Tibial artery (tissue), 4 donors: ENCODE measurements around the gene NPEPL1.

Source experiments
- DNase-seq, 2 donors: peaks; one replicate each; pipeline ENCODE4 v3.0.0-alpha.2; 2019
- H3K27ac ChIP-seq, 2 donors: fragments of 200-600 bp; sonication (generic) in 1 of 2; 1 replicate in 1 of 2; 2 replicates in 1 of 2; pipeline ENCODE4 v1.5.1; 2018 to 2019; ENCODE audit warnings: mild to moderate bottlenecking in 1 of 2
- H3K27me3 ChIP-seq, 2 donors: fragments of 200-600 bp; sonication (generic) in 1 of 2; one replicate each; pipeline versions ENCODE4 v1.5.1 to v1.6.0; 2016 to 2019
- H3K36me3 ChIP-seq, 3 donors: fragments of 200-600 bp; sonication (generic) in 2 of 3; one replicate each; pipeline ENCODE4 v1.5.1; 2016 to 2019; ENCODE audit warnings: mild to moderate bottlenecking in 2 of 3
- H3K4me1 ChIP-seq, 4 donors: fragments of 200-600 bp; sonication (generic) in 2 of 4; 1 replicate in 3 of 4; 2 replicates in 1 of 4; pipeline ENCODE4 v1.5.1; 2016 to 2019
- H3K4me3 ChIP-seq, 2 donors: fragments of 200-600 bp; sonication (generic) in 1 of 2; 1 replicate in 1 of 2; 2 replicates in 1 of 2; pipeline ENCODE4 v1.5.1; 2018 to 2019; ENCODE audit warnings: mild to moderate bottlenecking in 2 of 2
- H3K9me3 ChIP-seq, 3 donors: fragments of 200-600 bp; sonication (generic) in 1 of 3; one replicate each; pipeline ENCODE4 v1.5.1; 2016 to 2019
- intact Hi-C: fragments of 100-400 bp; cut with DNase I; formaldehyde crosslinking; loops from one replicate; pipeline ENCODE4 v1.15.0; 2023; ENCODE audit warnings: low total_unique reads
- TF ChIP-seq, protein P1 (sequence below), 2 experiments: fragments of 200-600 bp in 1 of 2; fragments of 450-650 bp in 1 of 2; IDR thresholded peaks; one replicate each; pipeline ENCODE4 v1.5.1; 2017 to 2019; ENCODE audit warnings: antibody characterized with exemption in 2 of 2, mild to moderate bottlenecking in 1 of 2, moderate library complexity in 1 of 2

Gene NPEPL1

DNA sequence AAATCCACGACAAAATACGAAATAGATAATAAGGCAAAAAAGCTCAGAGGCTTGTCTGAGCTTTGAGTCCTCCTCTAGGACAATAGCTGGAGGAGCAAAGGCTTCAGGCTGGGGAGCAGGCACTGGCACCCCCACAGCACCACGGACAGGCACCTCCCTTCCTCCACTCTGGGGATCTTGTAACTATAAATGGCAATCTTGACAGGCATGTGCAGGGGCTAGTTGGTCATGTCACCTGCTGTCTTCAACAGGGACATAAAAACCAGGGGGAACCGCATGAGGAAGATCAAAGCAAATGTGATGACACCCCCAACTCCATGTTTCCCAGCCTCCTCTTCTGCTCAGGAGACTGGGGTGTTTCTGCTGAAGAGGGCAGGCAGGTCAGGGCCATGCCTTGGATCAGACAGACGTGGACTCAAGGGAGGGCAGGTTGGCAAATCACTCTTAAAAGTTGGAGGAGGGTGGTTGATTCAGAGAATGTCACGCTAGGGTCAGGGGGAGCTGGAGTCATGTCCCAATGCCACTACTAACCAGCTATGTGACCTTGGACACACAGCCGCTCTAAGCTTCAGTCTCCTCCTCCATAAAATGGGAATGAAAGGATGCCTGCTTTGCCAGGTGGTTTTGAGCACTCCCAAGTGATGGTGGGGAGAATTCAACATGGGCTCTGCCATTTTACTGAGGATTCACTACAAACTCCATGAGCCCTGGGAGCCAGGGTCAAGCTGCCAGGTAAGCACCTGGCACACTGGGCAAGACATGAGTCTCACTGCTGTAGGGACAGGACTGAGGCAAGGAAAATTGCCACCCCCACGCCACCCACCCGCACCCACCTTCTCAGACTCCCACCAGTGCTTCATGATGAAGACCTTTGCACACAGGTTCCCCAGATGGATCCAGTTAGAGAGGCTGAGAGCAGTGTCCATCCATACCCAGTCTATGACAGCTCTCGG, 48.0 kb downstream of the NPEPL1 start:
- Histone ChIP-seq H3K27me3 (peaks cover 0 to 35% of the 10 kb centered on the region in 2 donors), H3K36me3 (no peaks in the 10 kb centered on the region), H3K27ac (no peak overlapping the region), H3K4me1 (no peaks in the 10 kb centered on the region), H3K4me3 (no peak overlapping the region), H3K9me3 (no peaks in the 10 kb centered on the region)
- TF ChIP-seq, protein P1, sequence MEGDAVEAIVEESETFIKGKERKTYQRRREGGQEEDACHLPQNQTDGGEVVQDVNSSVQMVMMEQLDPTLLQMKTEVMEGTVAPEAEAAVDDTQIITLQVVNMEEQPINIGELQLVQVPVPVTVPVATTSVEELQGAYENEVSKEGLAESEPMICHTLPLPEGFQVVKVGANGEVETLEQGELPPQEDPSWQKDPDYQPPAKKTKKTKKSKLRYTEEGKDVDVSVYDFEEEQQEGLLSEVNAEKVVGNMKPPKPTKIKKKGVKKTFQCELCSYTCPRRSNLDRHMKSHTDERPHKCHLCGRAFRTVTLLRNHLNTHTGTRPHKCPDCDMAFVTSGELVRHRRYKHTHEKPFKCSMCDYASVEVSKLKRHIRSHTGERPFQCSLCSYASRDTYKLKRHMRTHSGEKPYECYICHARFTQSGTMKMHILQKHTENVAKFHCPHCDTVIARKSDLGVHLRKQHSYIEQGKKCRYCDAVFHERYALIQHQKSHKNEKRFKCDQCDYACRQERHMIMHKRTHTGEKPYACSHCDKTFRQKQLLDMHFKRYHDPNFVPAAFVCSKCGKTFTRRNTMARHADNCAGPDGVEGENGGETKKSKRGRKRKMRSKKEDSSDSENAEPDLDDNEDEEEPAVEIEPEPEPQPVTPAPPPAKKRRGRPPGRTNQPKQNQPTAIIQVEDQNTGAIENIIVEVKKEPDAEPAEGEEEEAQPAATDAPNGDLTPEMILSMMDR (IDR thresholded peaks at IDR 0.05), result no peak
- DNase-seq, result no peak
- intact Hi-C loops, result loop anchor here (2.0 kb wide), 1 partner anchor 72 kb away; no protein-coding TSS in a partner anchor

DNA sequence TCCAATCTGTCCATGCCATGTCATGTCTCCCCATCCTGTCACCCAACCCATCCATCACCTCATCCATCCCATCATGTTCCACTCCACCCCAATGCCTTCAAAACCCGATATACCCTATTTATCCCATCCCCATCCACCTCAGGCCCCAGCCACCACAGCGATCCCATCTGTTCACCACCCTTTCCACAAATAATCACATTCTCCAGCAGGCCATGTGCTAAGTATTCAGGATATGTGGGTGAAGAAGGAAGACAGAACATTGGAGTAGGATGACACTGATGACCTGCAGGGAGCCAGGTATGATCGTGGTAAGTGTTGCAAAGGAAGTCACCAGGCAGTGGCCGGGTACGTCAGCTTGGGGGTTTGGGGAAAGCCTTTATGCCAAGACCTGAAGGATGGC, 48.8 kb downstream of the NPEPL1 start:
- H3K9me3 ChIP-seq, result no peaks in the 10 kb centered on the region
- no peak overlapping the region for H3K4me3 ChIP-seq
- no peaks in the 10 kb centered on the region for H3K4me1 ChIP-seq
- TF ChIP-seq, protein P1 (IDR thresholded peaks at IDR 0.05), result no peak
- no peaks in the 10 kb centered on the region for H3K36me3 ChIP-seq
- no peak for DNase-seq
- H3K27ac ChIP-seq, result no peak overlapping the region
- H3K27me3 ChIP-seq, result peaks cover 0 to 39% of the 10 kb centered on the region in 2 donors
- intact Hi-C loops, result loop anchor here (2.0 kb wide), 1 partner anchor 71 kb away; no protein-coding TSS in a partner anchor

DNA sequence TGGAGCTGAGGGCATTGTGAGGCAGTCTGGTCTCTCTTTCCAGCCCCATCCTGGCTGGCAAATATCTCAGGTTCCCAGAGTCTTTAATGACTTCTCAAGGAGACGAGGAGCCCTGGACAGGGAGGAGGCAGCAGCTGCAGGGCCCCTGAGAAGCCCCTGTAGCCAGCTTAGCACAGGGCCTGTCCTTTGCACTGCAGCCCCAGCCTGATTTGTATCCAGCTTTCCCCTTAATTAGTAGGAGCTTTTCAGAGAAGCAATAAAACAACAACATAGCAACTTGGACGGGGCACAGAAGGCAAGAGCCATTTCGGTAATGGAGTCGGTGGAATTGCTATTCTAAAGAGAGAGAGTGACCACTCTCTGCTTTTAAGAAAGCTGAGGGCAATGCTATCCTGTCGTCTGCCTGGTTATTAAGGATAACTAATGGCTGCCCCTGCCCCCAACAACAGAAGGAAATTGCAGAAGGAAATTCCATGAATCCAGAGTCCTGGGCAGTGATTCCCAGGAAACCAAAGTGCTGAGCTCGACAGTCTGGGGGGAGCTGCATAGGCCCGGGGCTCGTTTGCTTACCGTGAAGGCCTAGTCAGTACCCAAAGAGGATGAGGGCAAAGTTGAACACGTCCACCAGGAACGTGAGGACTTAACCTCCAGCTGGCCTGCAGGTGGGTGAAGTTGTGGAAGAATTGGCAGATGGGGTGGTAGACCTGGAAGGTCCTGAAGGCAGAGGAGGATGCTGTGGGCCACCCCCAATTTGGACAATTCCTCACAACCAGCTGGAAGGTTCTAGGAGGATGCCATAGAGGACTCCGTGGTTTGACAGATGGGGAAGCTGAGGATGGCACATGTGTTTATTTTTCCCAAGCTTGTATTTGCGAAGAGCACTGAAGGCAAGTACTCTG, 50.3 kb downstream of the NPEPL1 start:
- peaks cover 0 to 47% of the 10 kb centered on the region in 2 donors for H3K27me3 ChIP-seq
- H3K9me3 ChIP-seq, result no peaks in the 10 kb centered on the region
- H3K36me3 ChIP-seq, result no peaks in the 10 kb centered on the region
- H3K4me3 ChIP-seq, result no peak overlapping the region
- intact Hi-C loops, result no loop called here
- no peak overlapping the region for H3K27ac ChIP-seq
- no peak for DNase-seq
- H3K4me1 ChIP-seq, result no peaks in the 10 kb centered on the region
- TF ChIP-seq, protein P1 (IDR thresholded peaks at IDR 0.05), result no peak

DNA sequence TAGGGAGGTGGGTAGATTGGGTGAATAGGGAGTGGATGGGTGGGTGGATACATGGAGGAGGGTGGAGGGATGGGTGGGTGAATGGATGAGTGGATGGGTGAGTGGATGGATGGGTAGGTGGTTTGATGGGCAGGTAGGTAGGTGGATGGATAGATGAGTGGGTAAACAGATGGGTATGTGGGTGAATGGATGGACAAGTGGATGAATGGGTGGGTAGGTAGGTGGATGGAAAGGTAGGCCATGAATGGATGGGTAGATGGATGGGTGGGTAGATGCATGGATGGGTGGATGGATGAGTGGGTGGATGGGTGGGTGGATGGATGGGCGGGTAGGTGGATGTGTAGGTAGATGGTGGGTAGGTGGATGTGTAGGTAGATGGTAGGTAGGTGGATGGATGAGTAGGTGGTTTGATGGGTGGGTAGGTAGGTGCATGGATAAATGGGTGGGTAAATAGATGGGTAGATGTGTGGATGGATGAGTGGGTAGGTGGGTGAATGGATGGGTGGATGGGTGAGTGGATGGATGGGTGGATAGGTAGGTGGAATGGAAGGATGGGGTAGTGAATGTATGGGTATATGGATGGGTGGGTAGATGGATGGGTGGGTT, 51.4 kb downstream of the NPEPL1 start:
- Histone ChIP-seq H3K4me3 (no peak overlapping the region), H3K27me3 (peaks cover 0 to 47% of the 10 kb centered on the region in 2 donors), H3K9me3 (no peaks in the 10 kb centered on the region), H3K36me3 (no peaks in the 10 kb centered on the region), H3K27ac (no peak overlapping the region), H3K4me1 (no peaks in the 10 kb centered on the region)
- TF ChIP-seq, protein P1 (IDR thresholded peaks at IDR 0.05), result no peak
- DNase-seq, result no peak
- intact Hi-C loops, result no loop called here

DNA sequence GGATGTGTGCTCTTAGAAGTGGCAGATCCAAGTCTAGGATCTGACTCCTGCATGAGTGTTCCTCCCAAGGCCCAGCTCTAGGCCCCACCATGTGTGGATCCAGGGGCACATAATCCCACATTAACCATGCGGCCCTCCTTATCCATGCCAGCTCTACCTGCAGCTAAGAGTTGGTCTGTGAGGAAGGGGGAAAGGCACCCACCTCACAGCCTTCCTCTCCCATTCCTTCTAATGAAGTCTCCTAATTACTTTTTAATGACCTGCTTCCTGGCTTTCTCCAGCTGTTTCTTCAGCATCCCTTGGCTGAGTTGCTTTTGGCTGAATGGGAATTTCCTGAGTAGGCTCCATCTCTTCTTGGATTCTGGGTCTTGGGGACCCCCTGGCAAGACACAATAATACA, 52.2 kb downstream of the NPEPL1 start:
- DNase-seq, result no peak
- no peak overlapping the region for H3K27ac ChIP-seq

More for the DNA sequence above, 52.2 kb downstream of the NPEPL1 start:
- Histone ChIP-seq H3K27me3 (peaks cover 0 to 47% of the 10 kb centered on the region in 2 donors), H3K4me3 (no peak overlapping the region), H3K4me1 (no peaks in the 10 kb centered on the region), H3K36me3 (no peaks in the 10 kb centered on the region), H3K9me3 (no peaks in the 10 kb centered on the region)
- intact Hi-C loops, result no loop called here
- TF ChIP-seq, protein P1 (IDR thresholded peaks at IDR 0.05), result no peak
